PC-3 (cell line): Measurements from ENCODE around the gene SLC6A11.

Experiments used
- CTCF ChIP-seq: fragments of 300-600 bp; sonication (generic); conservative IDR thresholded peaks from 2 replicates; pipeline ENCODE4 v1.5.1; 2017; ENCODE audit warnings: antibody characterized with exemption, low read depth, mild to moderate bottlenecking, low read length
- EZH2phosphoT487 ChIP-seq: fragments of 300-600 bp; sonication (generic); IDR thresholded peaks from 2 replicates; pipeline ENCODE4 v1.6.1; 2018; ENCODE audit warnings: mild to moderate bottlenecking, antibody characterized with exemption, low read length, borderline replicate concordance

GRCh38 chr3:10845001-10845761, 29.2 kb downstream of the SLC6A11 start:
- TF ChIP-seq CTCF = no peak
- no peak for TF ChIP-seq EZH2phosphoT487
